ENCODE measurements around the gene ULK4.

ULK4 gene

DNA sequence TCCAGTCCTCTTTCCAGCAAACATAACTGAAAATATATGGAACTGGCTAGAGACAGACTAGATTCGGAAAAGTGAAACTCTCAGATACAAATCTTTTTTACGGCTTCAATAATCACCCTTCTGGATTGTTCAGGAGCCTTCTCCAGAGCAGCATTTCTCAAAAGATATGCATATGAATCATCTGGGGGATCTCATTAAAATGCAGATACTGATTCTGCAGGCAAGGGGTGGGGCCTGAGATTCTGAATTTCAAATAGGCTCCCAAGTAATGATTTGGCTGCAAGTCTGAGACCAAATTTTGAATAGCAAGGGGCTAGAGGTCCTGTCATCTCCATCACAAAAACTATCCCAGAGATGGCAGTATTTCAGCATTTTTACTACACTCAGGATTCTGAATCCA, 597.2 kb downstream of the ULK4 start:
- TF ChIP-seq, protein P1, sequence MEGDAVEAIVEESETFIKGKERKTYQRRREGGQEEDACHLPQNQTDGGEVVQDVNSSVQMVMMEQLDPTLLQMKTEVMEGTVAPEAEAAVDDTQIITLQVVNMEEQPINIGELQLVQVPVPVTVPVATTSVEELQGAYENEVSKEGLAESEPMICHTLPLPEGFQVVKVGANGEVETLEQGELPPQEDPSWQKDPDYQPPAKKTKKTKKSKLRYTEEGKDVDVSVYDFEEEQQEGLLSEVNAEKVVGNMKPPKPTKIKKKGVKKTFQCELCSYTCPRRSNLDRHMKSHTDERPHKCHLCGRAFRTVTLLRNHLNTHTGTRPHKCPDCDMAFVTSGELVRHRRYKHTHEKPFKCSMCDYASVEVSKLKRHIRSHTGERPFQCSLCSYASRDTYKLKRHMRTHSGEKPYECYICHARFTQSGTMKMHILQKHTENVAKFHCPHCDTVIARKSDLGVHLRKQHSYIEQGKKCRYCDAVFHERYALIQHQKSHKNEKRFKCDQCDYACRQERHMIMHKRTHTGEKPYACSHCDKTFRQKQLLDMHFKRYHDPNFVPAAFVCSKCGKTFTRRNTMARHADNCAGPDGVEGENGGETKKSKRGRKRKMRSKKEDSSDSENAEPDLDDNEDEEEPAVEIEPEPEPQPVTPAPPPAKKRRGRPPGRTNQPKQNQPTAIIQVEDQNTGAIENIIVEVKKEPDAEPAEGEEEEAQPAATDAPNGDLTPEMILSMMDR (IDR thresholded peaks at IDR 0.05; ENCODE audit: extremely low read depth, missing control alignments), result no peak
- no peak for DNase-seq (ENCODE audit: low spot score)

DNA sequence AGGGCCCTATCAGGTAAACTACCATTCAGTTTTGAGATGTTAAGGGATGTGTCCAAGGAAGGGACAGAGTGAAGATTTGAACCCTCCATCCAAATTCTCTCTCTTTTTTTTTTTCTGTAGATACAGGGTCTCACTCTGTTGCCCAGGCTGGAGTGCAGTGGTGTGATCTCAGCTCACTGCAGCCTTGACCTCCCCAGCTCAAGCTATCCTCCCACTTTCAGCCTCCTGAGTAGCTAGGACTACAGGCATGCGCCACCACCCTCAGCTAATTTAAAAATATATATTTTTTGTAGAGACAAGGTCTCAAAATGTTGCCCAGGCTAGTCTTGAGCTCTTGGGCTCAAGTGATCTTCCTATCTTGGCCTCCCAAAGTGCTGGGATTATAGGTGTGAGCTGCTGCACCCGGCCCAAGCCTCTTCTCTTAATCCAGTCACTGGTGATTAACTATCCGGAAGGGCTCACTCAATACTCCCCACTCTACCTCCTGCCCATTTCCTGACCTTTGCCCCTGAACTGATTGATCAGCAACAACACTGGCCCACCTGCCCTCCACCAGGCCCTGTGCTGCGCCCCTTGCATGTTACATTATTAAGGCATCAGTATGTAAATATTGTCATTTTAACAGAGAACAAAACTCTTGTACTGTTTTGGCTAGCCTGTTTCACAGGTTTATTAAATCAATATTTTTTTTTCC, 597.9 kb downstream of the ULK4 start:
- TF ChIP-seq, protein P1 (IDR thresholded peaks at IDR 0.05; ENCODE audit: extremely low read depth, missing control alignments), result no peak
- DNase-seq (ENCODE audit: low spot score), result no peak

DNA sequence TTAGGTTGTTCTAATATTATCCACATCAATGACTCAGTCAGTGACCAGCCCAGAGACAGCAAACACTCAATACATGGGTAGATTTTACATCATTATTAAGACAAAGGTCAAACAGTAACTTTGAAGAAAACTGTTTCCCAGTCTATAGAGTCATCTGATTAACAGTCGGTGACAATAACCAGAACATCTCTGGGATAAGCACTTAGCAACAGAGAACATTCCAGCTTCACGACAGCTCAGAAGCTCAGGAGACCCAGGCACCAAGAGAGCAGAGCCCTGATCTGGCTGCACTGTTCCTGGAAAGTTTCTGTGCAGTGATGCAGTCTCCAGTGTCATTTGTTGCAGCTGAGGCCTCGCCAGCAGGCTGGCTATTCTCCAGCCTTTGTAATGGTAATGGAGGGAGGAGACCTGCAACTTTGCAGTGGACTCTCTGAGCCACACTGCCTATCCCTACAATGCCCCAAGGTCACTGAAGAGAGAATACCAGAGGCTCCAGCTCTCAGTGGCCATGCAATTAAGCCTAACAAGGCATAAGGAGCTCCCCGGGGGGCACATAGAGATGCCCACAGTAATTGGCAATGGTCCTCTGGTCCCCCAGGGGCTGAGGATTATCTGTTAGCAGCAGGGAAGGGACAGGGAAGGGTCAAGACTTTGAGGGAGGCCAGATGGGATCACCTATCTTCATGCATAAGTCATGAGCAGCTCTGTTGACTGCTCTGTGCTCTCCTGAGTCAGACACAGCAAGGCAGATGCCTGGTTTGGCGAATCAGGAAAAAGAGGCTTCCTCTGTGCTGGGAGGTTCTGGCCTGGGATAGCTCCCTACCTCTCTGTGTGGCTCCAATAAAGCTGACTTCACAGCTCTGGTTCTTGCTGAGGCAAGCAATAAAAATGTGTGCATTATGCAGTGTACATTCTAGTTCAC, 599.0 kb downstream of the ULK4 start:
- TF ChIP-seq, protein P1 (IDR thresholded peaks at IDR 0.05; ENCODE audit: extremely low read depth, missing control alignments), result no peak
- DNase-seq (ENCODE audit: low spot score), result no peak

DNA sequence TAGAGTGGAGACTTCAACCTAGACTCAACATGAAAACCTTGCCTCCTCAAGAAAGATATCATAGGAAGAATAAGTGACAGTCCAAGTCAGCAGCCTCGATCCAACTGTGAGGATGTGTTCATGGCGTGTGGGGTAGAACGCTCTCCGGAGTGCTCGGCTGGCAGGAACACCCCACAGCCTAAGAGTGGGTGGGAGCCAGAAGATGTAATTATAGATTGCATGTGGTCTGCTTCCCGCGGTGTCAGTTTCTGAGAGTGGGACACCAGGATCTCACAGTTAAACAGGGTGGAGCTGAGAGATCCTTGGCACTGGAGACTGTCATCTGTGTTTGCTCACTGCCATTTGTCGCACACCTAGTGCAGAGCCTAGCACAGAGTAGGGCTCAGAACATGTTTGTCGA, 604.6 kb downstream of the ULK4 start:
- DNase-seq (ENCODE audit: low spot score), result no peak
- TF ChIP-seq, protein P1 (IDR thresholded peaks at IDR 0.05; ENCODE audit: extremely low read depth, missing control alignments), result no peak

DNA sequence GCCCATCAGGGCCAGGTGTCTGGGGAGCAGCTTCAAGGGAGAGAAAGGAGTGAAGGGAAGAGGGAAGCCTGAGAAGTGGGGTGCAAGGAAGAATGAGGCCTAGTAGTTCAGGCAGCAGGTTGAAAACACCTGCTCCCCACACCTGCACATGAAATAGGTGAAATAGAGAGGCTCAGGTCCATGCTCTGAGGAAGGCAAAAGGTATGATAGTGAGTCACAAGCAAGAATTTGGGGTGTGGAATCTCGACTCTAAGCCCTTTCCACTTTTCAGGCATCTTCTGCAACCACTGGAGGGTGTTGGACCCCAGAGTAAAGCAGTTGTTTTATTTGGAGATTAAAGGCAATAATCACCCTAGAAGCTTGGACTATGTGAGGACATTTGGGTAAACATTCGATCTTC, 605.1 kb downstream of the ULK4 start:
- no peak for DNase-seq (ENCODE audit: low spot score)
- TF ChIP-seq, protein P1 (IDR thresholded peaks at IDR 0.05; ENCODE audit: extremely low read depth, missing control alignments), result no peak

DNA sequence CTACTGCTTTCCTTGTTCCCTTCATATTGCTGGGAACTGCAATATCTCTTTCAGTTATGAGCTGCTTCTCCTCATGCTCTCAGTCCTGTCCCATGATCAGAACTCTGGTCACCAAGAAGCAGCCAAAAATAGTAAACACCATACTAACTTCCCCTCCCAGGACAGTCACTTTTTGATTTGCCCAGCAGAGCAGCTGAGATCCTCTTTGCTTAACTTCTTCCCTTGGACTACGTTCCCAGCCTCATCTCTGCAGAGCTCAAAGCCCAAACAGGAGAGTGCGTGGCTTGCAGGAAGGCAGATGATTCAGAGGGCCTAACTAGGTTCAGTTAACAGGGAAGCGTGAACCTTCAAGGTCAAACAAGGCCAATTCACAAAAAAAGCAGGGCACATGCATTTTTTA, 609.4 kb downstream of the ULK4 start:
- TF ChIP-seq, protein P1 (IDR thresholded peaks at IDR 0.05; ENCODE audit: extremely low read depth, missing control alignments), result no peak
- DNase-seq (ENCODE audit: low spot score), result no peak

DNA sequence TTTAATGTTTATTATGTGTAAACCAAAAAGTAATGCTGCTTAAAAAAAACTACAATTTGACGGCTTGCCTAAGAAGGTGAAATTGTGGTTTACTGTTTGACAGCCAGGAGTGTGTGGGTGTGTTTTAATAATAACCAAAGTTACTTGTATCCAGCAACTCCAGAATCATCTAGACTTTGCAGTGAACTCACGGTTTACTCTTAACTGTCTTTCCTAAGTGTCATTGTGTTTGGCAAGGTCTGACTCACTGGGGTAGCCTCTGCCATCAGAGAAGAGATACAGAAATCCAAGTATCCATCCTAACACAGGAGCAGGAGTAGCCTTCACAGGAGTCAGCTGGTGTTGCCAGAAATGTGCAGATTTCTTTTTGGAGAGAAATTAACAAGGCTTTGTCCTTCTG, 611.5 kb downstream of the ULK4 start:
- no peak for DNase-seq (ENCODE audit: low spot score)
- TF ChIP-seq, protein P1 (IDR thresholded peaks at IDR 0.05; ENCODE audit: extremely low read depth, missing control alignments), result no peak

All from GM20000 (cell line).